Memory B cell (primary cell): ENCODE data around the gene ADM.

Experiments
- ATAC-seq: fragments of 150-1000 bp; cut with Tn5 transposase; 2 replicates; pipeline ENCODE4 v1.10.0; 2021; ENCODE audit warnings: low read depth, mild to moderate bottlenecking, moderate library complexity
- DNase-seq, 2 donors: peaks; one replicate each; pipeline ENCODE4 v3.0.0; 2022; ENCODE audit warnings: low spot score in 2 of 2
- H3K27ac Mint-ChIP-seq: one replicate; pipeline ENCODE4 v1.8.0; 2022; ENCODE audit warnings: mild to moderate bottlenecking, moderate library complexity, mixed read lengths
- H3K27me3 Mint-ChIP-seq: one replicate; pipeline ENCODE4 v1.8.0; 2022; ENCODE audit warnings: mixed read lengths
- H3K36me3 Mint-ChIP-seq: one replicate; pipeline ENCODE4 v1.8.0; 2022; ENCODE audit warnings: mild to moderate bottlenecking, mixed read lengths
- H3K4me1 Mint-ChIP-seq: one replicate; pipeline ENCODE4 v1.8.0; 2022; ENCODE audit warnings: mixed read lengths
- H3K4me3 Mint-ChIP-seq: one replicate; pipeline ENCODE4 v1.8.0; 2022; ENCODE audit warnings: mild to moderate bottlenecking, moderate library complexity, mixed read lengths
- H3K9me3 Mint-ChIP-seq: one replicate; pipeline ENCODE4 v1.8.0; 2022; ENCODE audit warnings: mixed read lengths

The ADM gene

GRCh38 chr11:10301656-10302358 lies 3.1 kb upstream of the ADM start:
- DNase-seq (no peak), ATAC-seq (no peak)
- Mint-ChIP-seq H3K27me3 (peaks cover 8% of the 10 kb centered on the region), H3K9me3 (peaks cover under 1% of the 10 kb centered on the region), H3K4me3 (peak overlapping the region; percentile 96), H3K27ac (peak overlapping the region; percentile 70), H3K4me1 (peaks cover 26% of the 10 kb centered on the region), H3K36me3 (no peaks in the 10 kb centered on the region)

- no peaks in the 10 kb centered on the region for H3K36me3 Mint-ChIP-seq
- DNase-seq = no peak
- ATAC-seq = no peak
- H3K27ac Mint-ChIP-seq = peak overlapping the region; percentile 70
- H3K9me3 Mint-ChIP-seq = no peaks in the 10 kb centered on the region
- H3K27me3 Mint-ChIP-seq = peaks cover 9% of the 10 kb centered on the region
- peaks cover 30% of the 10 kb centered on the region for H3K4me1 Mint-ChIP-seq
- H3K4me3 Mint-ChIP-seq = peak overlapping the region; percentile 96
Observed at GRCh38 chr11:10302359-10302743, 2.5 kb upstream of the ADM start.

- H3K4me1 Mint-ChIP-seq = peaks cover 28% of the 10 kb centered on the region
- peak in 1 of 2 donors; percentile 58 for DNase-seq
- H3K4me3 Mint-ChIP-seq = peak overlapping the region; percentile 96
- no peaks in the 10 kb centered on the region for H3K36me3 Mint-ChIP-seq
- peak overlapping the region; percentile 70 for H3K27ac Mint-ChIP-seq
- no peaks in the 10 kb centered on the region for H3K9me3 Mint-ChIP-seq
- peaks cover 5% of the 10 kb centered on the region for H3K27me3 Mint-ChIP-seq
- ATAC-seq = peak; percentile 33
Observed at GRCh38 chr11:10302744-10303557, 1.9 kb upstream of the ADM start.

- Mint-ChIP-seq H3K4me1 (peaks cover 28% of the 10 kb centered on the region), H3K27me3 (peaks cover 8% of the 10 kb centered on the region), H3K27ac (peak overlapping the region; percentile 70), H3K9me3 (no peaks in the 10 kb centered on the region), H3K4me3 (peak overlapping the region; percentile 96), H3K36me3 (no peaks in the 10 kb centered on the region)
- DNase-seq = peak in 1 of 2 donors; percentile 48
- peak; percentile 13 for ATAC-seq
Observed at GRCh38 chr11:10303558-10304363, 1.1 kb upstream of the ADM start.

- Mint-ChIP-seq H3K9me3 (no peaks in the 10 kb centered on the region), H3K4me3 (peak overlapping the region; percentile 96), H3K27ac (no peak overlapping the region), H3K27me3 (peaks cover 8% of the 10 kb centered on the region), H3K36me3 (no peaks in the 10 kb centered on the region), H3K4me1 (peaks cover 28% of the 10 kb centered on the region)
- peak in 1 of 2 donors; percentile 53 for DNase-seq
- ATAC-seq = no peak
Observed at GRCh38 chr11:10305262-10305963, 540 bp downstream of the ADM start.

- no peaks in the 10 kb centered on the region for H3K9me3 Mint-ChIP-seq
- peak overlapping the region; percentile 96 for H3K4me3 Mint-ChIP-seq
- ATAC-seq (no peak), DNase-seq (peak in 1 of 2 donors; percentile 42)
- peak overlapping the region; percentile 32 for H3K27ac Mint-ChIP-seq
- H3K4me1 Mint-ChIP-seq = peaks cover 28% of the 10 kb centered on the region
- H3K36me3 Mint-ChIP-seq = no peaks in the 10 kb centered on the region
- peaks cover 8% of the 10 kb centered on the region for H3K27me3 Mint-ChIP-seq
Observed at GRCh38 chr11:10305964-10306918, 1.4 kb downstream of the ADM start.

- Mint-ChIP-seq H3K4me3 (peak overlapping the region; percentile 96), H3K27me3 (peaks cover 8% of the 10 kb centered on the region), H3K9me3 (no peaks in the 10 kb centered on the region), H3K27ac (peak overlapping the region; percentile 32), H3K4me1 (peaks cover 28% of the 10 kb centered on the region), H3K36me3 (no peaks in the 10 kb centered on the region)
- no peak for DNase-seq
- peak; percentile 12 for ATAC-seq
Observed at GRCh38 chr11:10307022-10307399, 2.1 kb downstream of the ADM start.

GRCh38 chr11:10307400-10308200 lies 2.7 kb downstream of the ADM start:
- peak; percentile 71 for ATAC-seq
- H3K27ac Mint-ChIP-seq = peak overlapping the region; percentile 32
- H3K4me1 Mint-ChIP-seq = peaks cover 28% of the 10 kb centered on the region
- no peaks in the 10 kb centered on the region for H3K9me3 Mint-ChIP-seq
- H3K36me3 Mint-ChIP-seq = no peaks in the 10 kb centered on the region
- DNase-seq = peak; percentile 85 to 88
- H3K4me3 Mint-ChIP-seq = peak overlapping the region; percentile 96
- H3K27me3 Mint-ChIP-seq = peaks cover 8% of the 10 kb centered on the region

GRCh38 chr11:10308201-10308954 lies 3.5 kb downstream of the ADM start:
- Mint-ChIP-seq H3K36me3 (no peaks in the 10 kb centered on the region), H3K4me3 (peak overlapping the region; percentile 96), H3K27ac (peak overlapping the region; percentile 32), H3K4me1 (peaks cover 26% of the 10 kb centered on the region), H3K27me3 (peaks cover 8% of the 10 kb centered on the region), H3K9me3 (no peaks in the 10 kb centered on the region)
- DNase-seq (no peak), ATAC-seq (no peak)

GRCh38 chr11:10309163-10310093 lies 4.6 kb downstream of the ADM start:
- no peak overlapping the region for H3K27ac Mint-ChIP-seq
- H3K27me3 Mint-ChIP-seq = peaks cover 9% of the 10 kb centered on the region
- DNase-seq = no peak
- H3K4me3 Mint-ChIP-seq = no peak overlapping the region
- no peaks in the 10 kb centered on the region for H3K9me3 Mint-ChIP-seq
- H3K4me1 Mint-ChIP-seq = peaks cover 21% of the 10 kb centered on the region
- no peak for ATAC-seq
- H3K36me3 Mint-ChIP-seq = no peaks in the 10 kb centered on the region
